HG02981 (cell line): Measurements from ENCODE around the gene CRYBG1.
A peak's percentile ranks its signal among the peaks of the same experiment; 100 is the strongest.
"Not testable (repeated sequence)": the region's sequence is repeated elsewhere in the genome, so short reads cannot be mapped to it uniquely, and the experiment has no call there.

Source experiments
- ATAC-seq: cut with Tn5 transposase; IDR thresholded peaks from one replicate; pipeline ENCODE4 v1.9.1; 2021; ENCODE audit warnings: mild to moderate bottlenecking, moderate library complexity; ENCODE audit not compliant: unreplicated experiment

Gene CRYBG1

DNA sequence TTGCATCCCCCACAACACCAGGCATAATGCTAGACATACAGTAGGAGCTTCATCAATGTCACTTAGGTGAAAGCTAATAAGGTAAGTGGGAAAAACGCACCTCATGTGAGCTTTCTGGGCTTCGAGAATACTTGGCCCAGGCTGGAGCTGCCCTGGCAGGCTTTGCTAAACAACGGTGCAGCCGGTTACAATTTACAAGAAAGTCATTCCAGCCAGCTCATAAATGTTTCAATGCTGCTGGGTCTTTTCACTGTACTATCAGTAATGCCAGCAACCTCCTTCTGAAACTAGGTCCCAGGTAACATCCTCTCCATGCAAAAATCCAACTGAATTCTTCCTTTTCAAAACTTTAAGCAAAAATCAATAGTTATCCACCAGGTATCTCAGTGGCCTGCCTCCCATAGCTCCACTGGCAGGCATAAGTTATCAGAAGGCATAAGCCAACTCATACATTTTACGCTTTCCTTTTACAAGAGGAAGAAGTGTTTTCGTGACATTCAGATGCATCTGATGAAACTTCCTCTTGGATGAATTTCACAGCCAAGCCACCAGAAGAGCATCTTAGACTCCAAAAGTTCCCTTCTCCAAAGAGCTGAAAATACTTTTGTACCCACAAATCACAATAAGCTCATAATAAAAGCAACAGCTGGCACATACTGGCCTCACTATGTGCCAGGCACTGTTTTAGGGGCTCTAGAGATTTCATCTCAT is 212.5 kb downstream of the CRYBG1 start:
- no peak for ATAC-seq

DNA sequence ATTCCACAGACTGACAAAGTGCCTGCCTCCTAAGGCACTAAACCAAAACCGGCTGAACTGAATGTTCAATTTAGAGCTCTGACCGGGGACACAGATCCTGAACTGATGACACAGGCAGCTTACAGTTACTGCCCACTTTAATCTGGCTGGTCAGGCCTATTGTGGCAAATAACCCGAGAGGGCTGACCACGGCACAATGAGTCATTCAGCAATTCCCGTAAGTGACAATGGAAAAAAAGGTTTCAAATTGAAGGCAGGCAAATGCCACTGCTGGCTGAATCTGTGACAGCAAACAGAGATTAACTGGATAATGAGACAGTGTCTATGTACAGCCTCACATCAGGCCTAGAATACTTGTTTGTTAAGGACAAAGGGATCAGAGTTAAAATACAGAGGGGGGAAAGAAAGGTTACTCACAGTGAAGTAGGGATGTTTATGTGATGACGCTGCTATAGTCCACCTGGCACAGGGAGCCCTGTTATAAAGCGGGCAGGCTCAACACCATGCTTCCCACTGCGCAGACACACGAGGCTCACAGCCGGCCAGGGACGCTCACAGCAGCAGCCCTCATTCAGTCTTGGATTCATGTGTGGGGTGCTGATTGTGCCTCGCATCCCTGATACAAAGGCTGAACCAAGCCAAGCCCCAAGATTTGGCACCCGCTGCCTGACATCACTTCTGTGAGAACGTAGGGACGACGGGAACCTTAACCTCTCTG is 214.4 kb downstream of the CRYBG1 start:
- no peak for ATAC-seq

DNA sequence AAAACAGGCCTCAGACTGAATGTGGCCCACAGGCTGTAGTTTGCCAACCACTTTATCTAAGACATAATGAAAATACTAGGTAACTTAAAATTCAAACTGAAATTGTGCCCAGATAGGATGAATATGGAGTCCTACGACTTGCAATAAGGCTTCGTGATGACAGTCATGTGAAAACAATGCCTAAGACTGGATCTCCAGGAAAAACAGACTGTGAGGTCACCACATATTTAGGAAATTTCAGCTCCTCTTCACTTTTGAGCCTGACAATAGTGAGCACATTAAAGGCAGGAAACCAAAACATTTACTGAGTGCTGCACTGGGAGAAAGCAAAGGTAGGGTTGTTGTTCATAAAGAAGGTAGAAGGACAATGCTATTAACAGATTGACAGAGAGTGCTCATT is 218.8 kb downstream of the CRYBG1 start:
- no peak for ATAC-seq

DNA sequence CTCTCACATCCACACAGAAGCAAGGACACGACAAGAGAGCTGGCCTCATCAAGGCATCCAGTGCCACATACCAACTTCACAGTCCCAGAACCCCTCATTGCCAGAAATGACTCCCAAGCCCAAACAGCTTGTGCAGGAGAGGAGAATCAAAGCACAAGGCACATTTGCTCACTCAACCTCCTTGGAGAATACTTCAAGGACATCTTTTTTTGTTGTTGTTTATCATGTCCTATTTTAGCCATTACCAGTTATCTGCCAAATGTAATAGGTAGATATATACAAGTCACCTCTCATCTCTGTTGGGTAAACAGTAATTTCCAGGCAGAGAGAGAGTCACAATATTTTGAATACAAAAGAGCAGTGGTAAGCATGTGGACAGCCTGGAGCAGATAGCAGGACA is 221.0 kb downstream of the CRYBG1 start:
- no peak for ATAC-seq

DNA sequence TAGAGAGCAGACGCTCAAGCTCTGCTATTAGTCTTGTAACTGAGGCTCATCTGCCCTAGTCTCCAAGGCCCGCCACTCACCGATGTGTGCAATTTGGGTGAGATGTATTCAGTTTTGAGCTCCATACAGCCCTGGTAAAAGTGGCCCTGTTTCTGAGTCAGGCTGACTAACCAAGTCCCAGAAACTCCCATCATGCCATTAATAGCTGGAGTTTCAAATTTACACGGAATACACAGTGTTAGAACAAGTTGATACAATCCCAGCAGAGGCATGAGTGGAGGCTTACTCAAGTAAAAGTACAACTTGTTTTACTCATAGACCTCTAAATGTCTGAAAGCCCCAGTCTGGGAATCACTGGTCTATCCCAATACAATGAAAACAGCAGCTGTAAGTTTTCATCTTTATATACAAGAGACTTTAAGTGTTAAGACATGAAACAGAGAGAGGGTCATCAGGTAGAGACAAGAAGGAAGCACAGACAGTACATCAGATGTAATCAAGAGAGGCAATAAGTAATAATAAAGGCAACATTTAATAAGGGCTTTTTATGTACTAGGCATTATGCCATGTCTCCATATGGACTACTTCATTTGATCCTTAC is 226.4 kb downstream of the CRYBG1 start:
- no peak for ATAC-seq

DNA sequence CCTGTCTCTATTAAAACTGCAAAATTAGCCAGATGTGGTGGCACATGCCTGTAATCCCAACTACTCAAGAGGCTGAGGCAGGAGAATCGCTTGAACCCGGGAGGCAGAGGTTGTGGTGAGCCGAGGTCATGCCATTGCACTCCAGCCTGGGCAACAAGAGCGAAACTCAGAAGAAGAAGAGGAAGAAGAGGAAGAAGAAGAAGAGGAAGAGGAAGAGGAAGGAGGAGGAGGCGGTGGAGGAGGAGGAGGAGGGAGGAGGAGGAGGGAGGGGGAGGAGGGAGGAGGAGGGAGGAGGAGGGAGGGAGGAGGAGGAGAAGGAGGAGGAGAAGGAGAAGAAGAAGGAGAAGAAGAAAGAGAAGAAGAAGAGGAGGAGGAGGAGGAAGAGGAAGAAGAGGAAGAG is 228.4 kb downstream of the CRYBG1 start:
- ATAC-seq, result not testable (repeated sequence)

DNA sequence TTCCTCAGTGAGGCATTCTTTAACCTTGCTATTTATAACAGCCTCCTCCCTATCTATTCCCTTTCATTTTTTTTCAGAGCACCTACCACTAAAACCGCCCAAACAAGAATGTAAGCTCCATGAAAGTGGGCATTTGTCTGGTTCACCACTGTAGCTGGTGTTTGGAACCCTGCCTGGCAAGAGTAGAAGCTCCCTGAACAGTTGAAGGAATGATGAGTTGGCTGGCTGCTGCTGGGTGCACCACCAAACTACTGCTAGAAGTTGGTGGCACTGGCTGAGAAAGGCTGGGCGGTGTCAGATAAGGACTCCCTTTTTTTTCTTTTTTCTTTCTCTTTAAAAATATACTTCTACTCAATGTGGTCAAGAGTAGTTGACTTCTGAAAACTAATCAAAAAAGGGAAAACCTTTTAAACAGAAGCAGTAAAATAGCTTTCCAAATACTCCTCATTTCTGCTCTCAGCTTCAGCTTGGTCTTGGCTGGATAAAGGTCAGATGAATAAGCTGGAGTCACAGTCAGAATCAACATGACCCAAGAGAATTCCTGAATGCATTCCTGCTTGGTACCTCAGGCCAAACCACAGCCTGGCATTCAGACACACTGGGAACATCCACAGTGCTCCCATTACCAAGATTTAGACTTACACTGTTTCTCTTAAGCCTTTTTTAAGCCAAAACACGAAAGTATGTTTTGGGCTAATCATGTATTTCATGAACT is 230.8 kb downstream of the CRYBG1 start:
- no peak for ATAC-seq

DNA sequence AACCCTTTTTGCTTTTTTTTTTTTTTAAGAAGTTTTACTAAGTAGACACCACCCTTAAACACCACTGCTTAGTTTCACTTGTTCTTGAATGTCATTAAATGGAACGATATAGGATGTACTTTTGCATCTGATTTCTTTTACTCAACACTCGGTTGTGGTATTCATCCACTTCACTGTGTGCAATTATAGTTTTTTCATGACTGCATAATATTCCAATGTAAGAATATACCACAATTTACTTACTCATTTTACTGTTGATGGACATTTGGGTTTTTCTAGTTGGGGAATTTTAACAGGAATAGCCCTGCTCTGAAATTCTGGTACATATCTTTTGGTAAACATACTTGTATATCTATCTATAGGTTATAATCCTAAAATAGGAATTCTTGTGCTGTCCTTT is 238.9 kb downstream of the CRYBG1 start:
- ATAC-seq, result no peak

DNA sequence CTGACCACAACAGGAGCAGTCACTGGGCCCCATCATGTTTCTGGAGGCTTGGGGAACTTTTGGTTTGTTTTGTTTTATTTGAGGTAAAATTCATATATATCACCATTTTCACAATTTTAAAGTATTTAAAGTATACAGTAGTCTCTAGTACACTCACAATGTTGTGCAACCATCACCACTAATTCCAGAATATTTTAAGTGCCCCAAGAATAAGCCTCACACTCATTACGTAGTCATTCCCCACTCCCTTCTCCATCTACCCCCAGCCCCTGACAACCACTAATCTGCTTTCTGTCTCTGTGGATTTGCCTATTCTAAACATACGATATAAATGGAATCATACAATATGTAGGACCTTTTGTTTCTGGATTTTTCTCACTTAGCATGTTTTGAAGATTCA is 239.8 kb downstream of the CRYBG1 start:
- ATAC-seq, result no peak

DNA sequence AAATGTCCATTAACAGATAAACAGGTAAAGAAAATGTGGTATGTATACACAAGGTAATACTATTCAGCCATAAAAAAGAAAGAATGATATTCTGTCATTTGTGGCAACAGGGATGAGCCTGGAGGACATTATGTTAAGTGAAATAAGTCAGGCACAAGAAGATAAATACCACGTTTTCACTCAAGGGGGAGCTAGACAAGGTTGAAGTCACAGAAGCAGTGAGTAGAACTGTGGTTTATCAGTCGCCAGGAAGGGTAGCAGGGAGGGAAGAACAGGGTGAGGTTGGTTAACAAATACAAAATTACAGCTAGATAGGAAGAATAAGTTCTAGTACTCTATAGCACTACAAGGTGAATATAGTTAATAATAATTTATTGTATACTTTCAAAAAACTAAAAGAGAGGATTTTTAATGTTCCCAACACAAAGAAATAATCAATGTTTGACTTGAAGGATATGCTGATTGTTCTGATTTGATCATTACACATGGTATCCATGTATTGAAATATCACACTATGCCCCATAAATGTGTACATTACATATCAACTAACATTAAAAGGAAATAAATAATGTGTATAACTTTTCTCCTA is 247.7 kb downstream of the CRYBG1 start:
- peak; percentile 73 for ATAC-seq

DNA sequence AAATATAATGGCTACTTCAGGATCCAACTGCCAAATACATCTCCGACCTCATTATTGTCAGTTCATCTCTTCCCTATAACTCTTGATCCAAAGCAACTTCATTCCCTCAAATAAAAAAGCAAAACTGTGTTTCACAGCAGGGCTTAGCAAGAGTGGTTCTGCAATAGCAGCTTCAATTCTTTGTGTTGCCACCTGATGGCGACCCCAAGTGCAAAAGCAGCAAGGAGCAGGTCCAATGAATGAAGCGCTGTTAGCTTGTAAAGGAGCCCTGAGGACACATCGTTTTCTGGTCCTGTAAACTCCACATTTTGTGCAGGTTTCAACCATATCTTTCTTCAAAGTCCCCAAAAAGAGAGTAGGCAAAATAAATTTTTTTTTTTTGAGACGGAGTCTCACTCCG is 249.2 kb downstream of the CRYBG1 start:
- no peak for ATAC-seq

DNA sequence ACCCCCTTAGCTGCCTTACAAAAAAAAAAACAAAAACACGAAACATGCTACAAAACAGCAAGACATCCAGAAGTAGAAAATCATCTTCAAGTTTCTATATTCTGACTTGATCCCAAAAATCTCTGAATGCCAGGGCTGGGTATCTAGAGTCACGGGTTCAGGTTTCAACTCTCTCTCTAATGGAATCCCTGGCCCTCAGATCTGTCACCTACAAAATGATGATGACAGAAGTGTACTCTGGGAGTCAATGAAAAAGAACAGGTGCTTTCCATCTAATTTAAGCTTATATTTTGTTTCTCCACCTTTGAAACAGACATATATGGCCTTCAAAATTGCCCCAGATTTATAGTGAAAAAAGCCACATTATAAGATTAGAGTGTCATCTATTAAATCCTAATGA is 250.5 kb downstream of the CRYBG1 start:
- ATAC-seq, result no peak

DNA sequence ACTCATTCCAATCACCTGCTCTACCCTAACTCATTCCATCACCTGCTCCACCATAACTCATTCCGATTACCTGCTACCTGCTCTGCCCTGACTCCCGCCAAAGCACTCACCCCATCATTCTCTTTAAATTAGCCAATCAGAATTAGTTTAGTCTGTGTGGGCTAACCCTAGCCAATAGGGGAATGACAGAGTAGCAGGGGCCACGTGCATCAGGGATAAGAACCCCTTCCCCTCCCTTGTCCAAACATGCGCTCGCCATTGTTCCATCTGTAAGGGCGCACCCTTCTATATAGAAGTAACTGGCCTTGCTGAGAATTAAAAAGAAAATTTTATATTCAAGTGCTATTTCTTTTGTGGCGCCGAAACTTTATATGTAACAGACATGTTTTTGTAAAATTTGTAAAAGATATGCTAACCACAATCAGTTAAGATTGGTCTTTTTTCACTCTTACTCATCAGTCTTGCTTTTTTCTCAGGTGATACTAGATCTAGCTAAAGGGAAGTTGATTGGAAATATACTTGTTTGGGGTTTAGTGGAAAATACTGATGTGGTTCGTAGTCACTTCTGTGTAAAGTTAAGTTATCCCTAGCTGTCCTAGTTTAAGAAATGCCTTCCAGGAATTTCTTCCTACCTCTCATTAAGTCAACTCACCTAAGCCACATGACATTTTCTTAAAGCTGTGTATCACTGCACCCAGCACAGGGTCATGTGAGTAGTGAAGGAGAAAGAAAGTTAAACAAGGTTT is 252.3 kb downstream of the CRYBG1 start:
- ATAC-seq, result no peak

DNA sequence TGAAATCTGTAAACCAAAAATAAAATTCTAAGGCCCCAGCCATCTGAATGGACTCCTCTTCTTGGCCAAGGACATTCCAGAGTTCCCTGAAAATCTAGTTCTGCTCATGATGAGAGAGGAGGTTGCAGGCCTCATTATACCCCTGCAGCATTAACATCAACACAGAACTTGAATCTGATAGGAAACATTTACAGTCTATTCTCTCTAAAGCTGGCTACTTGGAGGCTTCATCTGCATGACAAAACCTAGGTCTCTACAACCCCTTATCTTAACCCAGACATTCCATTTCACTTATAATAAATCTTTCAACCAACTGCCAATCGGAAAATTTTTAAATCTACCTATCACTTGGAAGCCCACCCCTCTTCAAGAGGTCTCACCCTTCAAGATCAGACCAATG is 253.1 kb downstream of the CRYBG1 start:
- ATAC-seq, result no peak

DNA sequence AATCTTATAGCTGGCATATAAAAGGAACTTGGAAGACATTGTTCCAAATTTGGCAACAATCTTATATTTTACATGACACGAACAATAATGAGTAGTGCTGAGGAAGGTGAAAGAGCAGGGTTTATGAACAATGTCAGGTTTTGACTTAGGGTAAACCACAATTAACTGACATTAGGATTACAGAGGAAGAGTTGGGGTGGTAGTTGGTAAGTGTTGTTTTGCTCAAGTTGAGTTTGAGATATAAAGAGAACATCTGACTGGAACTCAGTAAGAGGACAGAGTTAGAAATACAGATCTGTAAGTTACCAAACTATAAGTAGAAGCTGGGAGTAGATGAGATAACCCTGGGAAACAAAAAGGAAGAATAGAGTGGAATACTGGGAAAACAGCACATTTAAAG is 253.6 kb downstream of the CRYBG1 start:
- ATAC-seq, result no peak

DNA sequence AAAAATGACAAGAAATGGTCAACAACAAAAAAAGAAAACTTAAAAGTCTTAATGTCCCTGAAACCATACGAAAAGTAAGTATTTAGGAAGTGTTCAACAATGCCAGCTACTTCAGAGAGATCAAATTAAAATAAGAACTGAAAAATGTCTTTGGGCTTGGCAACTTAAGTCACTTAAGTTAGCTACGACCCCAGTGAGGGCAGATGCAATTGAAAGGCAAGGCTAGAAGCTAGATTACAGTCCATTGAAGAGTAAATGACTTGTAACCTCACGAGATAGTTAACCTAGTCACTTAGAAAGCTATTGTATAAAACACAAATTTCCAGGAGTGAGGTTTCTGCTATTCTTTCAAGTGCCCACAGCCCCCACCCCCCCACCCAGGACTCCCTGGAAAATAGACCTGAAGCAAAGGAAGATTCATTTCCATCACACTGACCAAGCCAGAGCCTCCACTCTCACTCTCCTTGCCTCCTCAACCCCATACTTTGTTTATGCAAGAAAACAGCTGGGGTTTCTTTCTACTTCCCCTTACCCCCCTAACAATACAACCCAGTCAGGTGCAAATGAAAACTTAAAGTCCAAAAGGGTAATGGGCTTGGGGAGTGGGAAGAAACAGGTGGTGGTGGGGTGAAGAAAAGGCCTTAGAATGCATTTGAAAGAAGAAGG is 254.2 kb downstream of the CRYBG1 start:
- no peak for ATAC-seq

DNA sequence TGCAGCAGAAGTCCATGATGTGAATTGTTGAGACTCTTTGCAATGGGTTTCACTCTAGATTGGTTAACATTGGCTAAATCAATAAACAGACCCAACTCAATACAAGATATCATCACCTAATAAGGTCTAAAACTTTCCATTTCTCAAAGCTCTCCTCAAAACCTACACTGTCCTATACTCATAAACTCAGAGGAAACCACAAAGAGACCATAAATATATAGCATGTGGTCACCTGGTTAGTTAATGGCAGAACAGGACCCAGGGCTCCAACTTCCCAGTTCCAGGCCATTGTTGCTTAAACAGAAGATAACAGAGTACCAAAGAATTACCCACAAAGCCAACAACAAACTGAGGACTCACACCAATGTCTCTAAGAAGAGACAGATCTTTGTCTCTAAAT is 256.8 kb downstream of the CRYBG1 start:
- peak; percentile 69 for ATAC-seq

DNA sequence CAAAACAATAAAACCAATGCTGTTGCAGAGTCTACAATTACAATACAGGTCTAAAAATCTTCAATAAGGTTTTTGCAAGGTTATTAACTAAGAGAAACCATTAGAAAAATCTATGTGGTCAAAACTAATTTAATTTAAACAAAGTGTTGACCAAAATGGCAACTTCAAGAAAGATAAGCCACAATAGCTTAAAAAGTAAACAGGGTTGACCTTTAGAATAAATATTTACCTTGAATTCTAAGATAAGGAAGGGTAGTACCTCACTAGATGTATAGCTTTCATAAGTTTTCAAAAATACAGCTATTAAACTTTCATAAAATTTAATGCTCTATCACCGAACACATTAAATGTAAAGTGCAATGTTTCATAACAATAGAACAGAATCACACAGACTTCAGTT is 257.3 kb downstream of the CRYBG1 start:
- ATAC-seq, result no peak

DNA sequence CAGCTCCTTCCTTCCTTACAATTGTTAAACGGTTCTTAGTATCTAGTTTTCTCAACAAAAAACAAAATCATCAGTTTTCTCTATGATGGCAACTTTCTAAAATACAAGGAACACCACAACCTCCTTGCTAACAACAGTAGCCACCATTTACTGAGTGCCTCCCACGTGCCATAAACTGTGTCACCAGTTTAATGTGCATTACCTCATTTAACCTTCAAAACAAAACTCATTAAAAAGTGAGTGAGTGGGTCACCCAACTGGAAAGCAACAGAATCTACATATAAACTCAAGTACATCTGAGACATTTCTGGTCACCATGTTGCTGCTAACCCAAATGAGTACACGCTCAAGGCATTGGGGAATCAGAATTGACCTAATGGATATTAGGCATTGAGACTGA is 257.8 kb downstream of the CRYBG1 start:
- no peak for ATAC-seq

DNA sequence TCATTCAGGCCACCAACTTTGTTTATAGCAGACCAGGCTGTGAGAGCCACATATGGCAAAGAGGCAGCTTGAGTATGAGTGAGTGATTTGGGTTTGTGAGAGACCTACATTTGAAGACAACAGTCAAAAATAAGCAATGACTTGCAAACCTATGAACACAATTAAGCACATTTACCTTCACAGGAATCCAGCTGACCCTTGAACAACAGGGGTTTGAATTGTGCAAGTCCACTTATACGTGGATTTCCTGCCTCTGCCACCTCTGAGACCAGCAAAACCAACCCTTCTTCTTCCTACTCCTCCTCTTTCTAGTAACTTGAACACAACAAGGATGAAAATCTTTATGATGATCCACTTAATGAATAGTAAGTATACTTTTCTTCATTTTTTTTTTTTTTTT is 258.7 kb downstream of the CRYBG1 start:
- ATAC-seq, result no peak
